OCI-LY1 (cell line): ENCODE data around the gene CD209.
"Not testable (repeated sequence)": the region's sequence is repeated elsewhere in the genome, so short reads cannot be mapped to it uniquely, and the experiment has no call there.

ENCODE experiments used
- H2AFZ ChIP-seq: fragments of 200-600 bp; sonication (generic), shearing (Covaris generic); 2 replicates; pipeline ENCODE4 v1.6.0; 2014; ENCODE audit warnings: antibody characterized with exemption, mild to moderate bottlenecking, low read length
- H3F3A ChIP-seq: fragments of 200-600 bp; sonication (generic), shearing (Covaris generic); 2 replicates; pipeline ENCODE4 v1.6.0; 2014; ENCODE audit warnings: mild to moderate bottlenecking, antibody characterized with exemption, low read length, moderate library complexity; ENCODE audit not compliant: insufficient read depth
- H3K27ac ChIP-seq: fragments of 200-600 bp; sonication (generic); 2 replicates; pipeline ENCODE4 v1.5.1; 2014; ENCODE audit warnings: low read length, mixed run types, mild to moderate bottlenecking, low read depth; ENCODE audit not compliant: poor library complexity, severe bottlenecking
- H3K27me3 ChIP-seq: fragments of 200-600 bp; sonication (generic); 2 replicates; pipeline ENCODE4 v1.6.0; 2014; ENCODE audit warnings: antibody characterized with exemption, mild to moderate bottlenecking, low read length, moderate library complexity; ENCODE audit not compliant: insufficient read depth
- H3K36me3 ChIP-seq: fragments of 200-600 bp; sonication (generic); 2 replicates; pipeline ENCODE4 v1.6.1; 2014; ENCODE audit warnings: mild to moderate bottlenecking, antibody characterized with exemption, low read length, moderate library complexity, mixed read lengths; ENCODE audit not compliant: insufficient read depth
- H3K4me1 ChIP-seq: fragments of 200-600 bp; sonication (generic); 2 replicates; pipeline ENCODE4 v1.5.1; 2014; ENCODE audit warnings: mild to moderate bottlenecking, low read length, moderate library complexity; ENCODE audit not compliant: insufficient read depth, severe bottlenecking
- H3K4me2 ChIP-seq: fragments of 200-600 bp; sonication (generic), shearing (Covaris generic); 2 replicates; pipeline ENCODE4 v1.6.1; 2014; ENCODE audit warnings: low read length
- H3K4me3 ChIP-seq: fragments of 200-600 bp; sonication (generic); 2 replicates; pipeline ENCODE4 v1.5.1; 2014; ENCODE audit warnings: low read length, low read depth, mild to moderate bottlenecking, mixed read lengths; ENCODE audit not compliant: poor library complexity, severe bottlenecking
- H3K79me2 ChIP-seq: fragments of 200-600 bp; shearing (Covaris generic); 2 replicates; pipeline ENCODE4 v1.6.1; 2016; ENCODE audit warnings: mixed run types, low read length, mixed read lengths; ENCODE audit not compliant: insufficient read depth
- H3K9ac ChIP-seq: fragments of 200-600 bp; sonication (generic), shearing (Covaris generic); 2 replicates; pipeline ENCODE4 v1.6.1; 2014; ENCODE audit warnings: mild to moderate bottlenecking, low read length, mixed read lengths
- H3K9me2 ChIP-seq: fragments of 200-600 bp; sonication (generic), shearing (Covaris generic); 2 replicates; pipeline ENCODE4 v1.6.1; 2014; ENCODE audit warnings: low read depth, mild to moderate bottlenecking, low read length, mixed read lengths
- H3K9me3 ChIP-seq: fragments of 200-600 bp; shearing (Covaris generic); 2 replicates; pipeline ENCODE4 v1.6.1; 2014; ENCODE audit warnings: low read length, mixed read lengths
- H4K20me1 ChIP-seq: fragments of 200-600 bp; sonication (generic), shearing (Covaris generic); 2 replicates; pipeline ENCODE4 v1.6.0; 2016; ENCODE audit warnings: mild to moderate bottlenecking, low read length; ENCODE audit not compliant: insufficient read depth
- EZH2 ChIP-seq: fragments of 200-600 bp; sonication (generic), shearing (Covaris generic); IDR thresholded peaks from 2 replicates; pipeline ENCODE4 v1.8.0; 2017; ENCODE audit warnings: borderline replicate concordance, mixed run types, mild to moderate bottlenecking, antibody characterized with exemption, low read length, moderate library complexity, mixed read lengths
- TF ChIP-seq, protein P1 (sequence below): fragments of 200-600 bp; sonication (generic), shearing (Covaris generic); IDR thresholded peaks from 2 replicates; pipeline ENCODE4 v1.5.1; 2017; ENCODE audit warnings: mild to moderate bottlenecking, antibody characterized with exemption, low read length, moderate library complexity, mixed read lengths

The CD209 gene, protein sequence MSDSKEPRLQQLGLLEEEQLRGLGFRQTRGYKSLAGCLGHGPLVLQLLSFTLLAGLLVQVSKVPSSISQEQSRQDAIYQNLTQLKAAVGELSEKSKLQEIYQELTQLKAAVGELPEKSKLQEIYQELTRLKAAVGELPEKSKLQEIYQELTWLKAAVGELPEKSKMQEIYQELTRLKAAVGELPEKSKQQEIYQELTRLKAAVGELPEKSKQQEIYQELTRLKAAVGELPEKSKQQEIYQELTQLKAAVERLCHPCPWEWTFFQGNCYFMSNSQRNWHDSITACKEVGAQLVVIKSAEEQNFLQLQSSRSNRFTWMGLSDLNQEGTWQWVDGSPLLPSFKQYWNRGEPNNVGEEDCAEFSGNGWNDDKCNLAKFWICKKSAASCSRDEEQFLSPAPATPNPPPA

GRCh38 chr19:7746903-7747884 is at the start of gene CD209:
Gene CD209, minus strand, starts transcription at chr19:7747534. Its CDS starts 23 bp downstream, at chr19:7747511.
- no peak within 1 kb of the TSS for H3K4me2 ChIP-seq
- H3K27me3 ChIP-seq = no peaks in the 10 kb centered on the region
- H3K4me3 ChIP-seq = no peak within 1 kb of the TSS
- H4K20me1 ChIP-seq = no peaks in the 10 kb centered on the region
- H3K27ac ChIP-seq = no peak within 1 kb of the TSS
- H3K9me3 ChIP-seq = 0 out of 2 replicates have a peak, but pooled peaks cover 2% of the 10 kb centered on the region
- TF ChIP-seq EZH2 = no peak
- TF ChIP-seq, protein P1, sequence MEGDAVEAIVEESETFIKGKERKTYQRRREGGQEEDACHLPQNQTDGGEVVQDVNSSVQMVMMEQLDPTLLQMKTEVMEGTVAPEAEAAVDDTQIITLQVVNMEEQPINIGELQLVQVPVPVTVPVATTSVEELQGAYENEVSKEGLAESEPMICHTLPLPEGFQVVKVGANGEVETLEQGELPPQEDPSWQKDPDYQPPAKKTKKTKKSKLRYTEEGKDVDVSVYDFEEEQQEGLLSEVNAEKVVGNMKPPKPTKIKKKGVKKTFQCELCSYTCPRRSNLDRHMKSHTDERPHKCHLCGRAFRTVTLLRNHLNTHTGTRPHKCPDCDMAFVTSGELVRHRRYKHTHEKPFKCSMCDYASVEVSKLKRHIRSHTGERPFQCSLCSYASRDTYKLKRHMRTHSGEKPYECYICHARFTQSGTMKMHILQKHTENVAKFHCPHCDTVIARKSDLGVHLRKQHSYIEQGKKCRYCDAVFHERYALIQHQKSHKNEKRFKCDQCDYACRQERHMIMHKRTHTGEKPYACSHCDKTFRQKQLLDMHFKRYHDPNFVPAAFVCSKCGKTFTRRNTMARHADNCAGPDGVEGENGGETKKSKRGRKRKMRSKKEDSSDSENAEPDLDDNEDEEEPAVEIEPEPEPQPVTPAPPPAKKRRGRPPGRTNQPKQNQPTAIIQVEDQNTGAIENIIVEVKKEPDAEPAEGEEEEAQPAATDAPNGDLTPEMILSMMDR = no peak
- no peaks in the 10 kb centered on the region for H3F3A ChIP-seq
- no peak within 1 kb of the TSS for H2AFZ ChIP-seq
- H3K36me3 ChIP-seq = no peaks in the 10 kb centered on the region
- H3K4me1 ChIP-seq = no peaks in the 10 kb centered on the region
- H3K9ac ChIP-seq = no peak within 1 kb of the TSS
- no peaks in the 10 kb centered on the region for H3K9me2 ChIP-seq
- H3K79me2 ChIP-seq = no peaks in the 10 kb centered on the region

DNA sequence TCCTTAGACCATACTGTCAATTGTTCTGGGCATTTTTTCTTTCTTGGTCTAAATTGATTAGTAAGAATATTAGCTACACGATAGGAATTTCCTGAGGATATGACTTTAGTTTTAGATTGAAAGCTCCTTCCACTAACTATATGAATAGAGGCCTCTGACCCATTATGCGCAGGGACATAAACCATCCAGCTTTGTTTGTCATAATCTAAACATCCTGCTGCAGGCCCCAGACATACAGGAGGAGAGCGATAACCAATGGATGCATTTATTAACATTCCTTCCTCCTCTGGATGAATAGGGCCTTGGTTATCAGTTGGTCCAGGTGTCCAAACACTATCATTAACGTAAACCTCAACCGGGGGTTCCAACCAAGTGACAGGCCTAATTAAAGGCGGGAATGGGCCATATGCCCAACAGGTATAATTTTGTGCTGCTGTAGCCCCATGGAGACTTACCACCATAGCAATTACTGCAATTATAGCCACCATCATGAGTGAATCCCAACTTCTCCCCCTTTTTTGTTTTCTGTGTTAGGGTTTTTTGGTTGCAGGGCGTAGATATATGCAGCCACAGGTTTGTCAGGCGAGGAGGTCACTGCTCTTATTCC is 48.3 kb upstream of the CD209 start:
- H3K4me2 ChIP-seq = no peak overlapping the region
- H3K4me3 ChIP-seq = no peak overlapping the region
- no peak overlapping the region for H2AFZ ChIP-seq
- no peak overlapping the region for H3K9ac ChIP-seq
- H3K4me1 ChIP-seq = no peaks in the 10 kb centered on the region
- H3K27ac ChIP-seq = no peak overlapping the region
- no peaks in the 10 kb centered on the region for H4K20me1 ChIP-seq
- H3F3A ChIP-seq = no peaks in the 10 kb centered on the region
- no peaks in the 10 kb centered on the region; the same call in 1 of the 2 replicates for H3K27me3 ChIP-seq
- no peaks in the 10 kb centered on the region for H3K9me2 ChIP-seq
- H3K9me3 ChIP-seq = no peaks in the 10 kb centered on the region
- no peaks in the 10 kb centered on the region for H3K79me2 ChIP-seq
- H3K36me3 ChIP-seq = no peaks in the 10 kb centered on the region
- TF ChIP-seq, protein P1 = no peak
- no peak for TF ChIP-seq EZH2

DNA sequence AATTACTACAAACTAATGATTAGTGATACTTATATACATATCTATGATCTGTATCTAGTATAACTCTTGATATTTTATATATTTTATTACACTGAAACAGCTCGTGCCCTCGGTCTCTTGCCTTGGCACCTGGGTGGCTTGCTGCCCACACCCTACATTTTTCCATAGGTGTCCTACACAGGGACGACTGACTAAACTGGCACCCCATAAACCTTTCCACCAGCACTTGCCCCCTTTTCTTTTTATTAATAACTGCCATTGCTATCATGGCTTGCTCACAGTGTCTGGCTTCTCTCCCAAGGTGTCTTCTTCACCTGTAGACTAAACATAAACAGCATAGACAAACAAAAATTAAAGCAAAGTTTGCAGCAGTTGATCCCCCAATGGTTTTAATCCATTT is 46.2 kb upstream of the CD209 start:
- Histone ChIP-seq H3K4me3 (no peak overlapping the region), H3K79me2 (no peaks in the 10 kb centered on the region)

GRCh38 chr19:7792701-7793100 is 45.4 kb upstream of the CD209 start:
- H3K27me3 ChIP-seq, H3K79me2 ChIP-seq, H3K4me3 ChIP-seq, H3K9ac ChIP-seq, H3K4me1 ChIP-seq, H4K20me1 ChIP-seq, H3K4me2 ChIP-seq, H3K9me2 ChIP-seq, H3F3A ChIP-seq, H3K9me3 ChIP-seq, H3K27ac ChIP-seq, H3K36me3 ChIP-seq, H2AFZ ChIP-seq: not testable (repeated sequence)

More for the DNA sequence above, 46.2 kb upstream of the CD209 start:
- no peak overlapping the region for H2AFZ ChIP-seq
- no peaks in the 10 kb centered on the region for H4K20me1 ChIP-seq
- H3K36me3 ChIP-seq = no peaks in the 10 kb centered on the region
- H3K27me3 ChIP-seq = no peaks in the 10 kb centered on the region; the same call in 1 of the 2 replicates
- no peaks in the 10 kb centered on the region for H3K4me1 ChIP-seq
- no peak overlapping the region for H3K27ac ChIP-seq
- TF ChIP-seq EZH2 = no peak
- TF ChIP-seq, protein P1 = no peak
- no peak overlapping the region for H3K4me2 ChIP-seq
- no peaks in the 10 kb centered on the region for H3K9me3 ChIP-seq
- H3F3A ChIP-seq = no peaks in the 10 kb centered on the region
- no peak overlapping the region for H3K9ac ChIP-seq
- no peaks in the 10 kb centered on the region for H3K9me2 ChIP-seq
